LNCaP clone FGC (cell line): ENCODE data around the gene FEM1A.
A peak's percentile ranks its signal among the peaks of the same experiment; 100 is the strongest.
"Not testable (repeated sequence)": the region's sequence is repeated elsewhere in the genome, so short reads cannot be mapped to it uniquely, and the experiment has no call there.

Experiments
- DNase-seq: peaks from one replicate; pipeline ENCODE4 v3.0.0-alpha.2; 2011; ENCODE audit warnings: low read depth
- H3K4me3 ChIP-seq: 2 replicates; pipeline ENCODE4 v1.5.1; 2011; ENCODE audit warnings: mild to moderate bottlenecking, low read depth, low read length, control low read depth
- CTCF ChIP-seq: IDR thresholded peaks from 2 replicates; pipeline ENCODE4 v1.5.1; 2012; ENCODE audit warnings: mild to moderate bottlenecking; ENCODE audit not compliant: control insufficient read depth, insufficient read depth; ENCODE audit errors: extremely low read depth

FEM1A gene

GRCh38 chr19:4816950-4817278 lies 25.4 kb downstream of the FEM1A start:
- no peak for TF ChIP-seq CTCF
- no peak overlapping the region for H3K4me3 ChIP-seq
- DNase-seq = no peak

GRCh38 chr19:4817467-4818277 lies 26.1 kb downstream of the FEM1A start:
- no peak for TF ChIP-seq CTCF
- no peak for DNase-seq
- H3K4me3 ChIP-seq = no peak overlapping the region

- no peak for DNase-seq
- no peak for TF ChIP-seq CTCF
- H3K4me3 ChIP-seq = no peak overlapping the region
These were observed 29.7 kb downstream of the FEM1A start for GRCh38 chr19:4821265-4821664.

GRCh38 chr19:4822354-4822753 lies 30.8 kb downstream of the FEM1A start:
- H3K4me3 ChIP-seq, DNase-seq: not testable (repeated sequence)

- no peak overlapping the region for H3K4me3 ChIP-seq
- no peak for TF ChIP-seq CTCF
- no peak for DNase-seq
These were observed 32.0 kb downstream of the FEM1A start for GRCh38 chr19:4823577-4823976.

DNA sequence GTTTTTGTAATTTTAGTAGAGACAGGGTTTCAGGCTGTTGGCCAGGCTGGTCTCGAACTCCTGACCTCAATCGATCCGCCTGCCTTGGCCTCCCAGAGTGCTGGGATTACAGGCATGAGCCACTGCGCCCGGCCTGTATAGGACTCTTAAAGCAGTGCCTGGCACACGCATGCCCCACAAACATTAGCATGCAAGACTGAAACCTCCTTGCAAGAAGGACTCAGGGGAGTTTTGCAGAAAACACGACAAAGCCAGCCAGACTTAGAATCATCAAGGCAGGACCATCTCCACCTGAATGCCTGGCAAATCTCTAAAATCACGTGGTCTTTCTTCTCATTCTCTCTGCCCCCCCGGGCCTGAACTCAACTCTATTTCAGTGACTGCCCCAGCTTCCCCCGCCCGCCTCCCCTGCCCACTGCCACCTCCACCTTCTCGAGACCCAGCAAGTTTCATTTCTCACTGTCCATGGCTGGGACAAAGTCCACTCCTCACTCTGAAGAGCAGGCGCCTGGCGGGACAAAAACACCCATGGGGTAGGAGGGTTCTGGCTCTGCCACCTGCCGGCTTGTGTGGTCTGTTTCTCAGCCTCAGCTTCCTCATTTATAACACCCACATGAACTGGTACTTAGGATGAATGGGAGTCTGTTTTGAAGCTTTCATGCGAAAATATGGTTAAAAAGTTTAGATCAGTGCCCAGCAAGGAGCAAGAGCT lies 37.6 kb downstream of the FEM1A start:
- no peak for DNase-seq
- TF ChIP-seq CTCF = no peak
- H3K4me3 ChIP-seq = no peak overlapping the region

GRCh38 chr19:4830332-4830731 lies 38.8 kb downstream of the FEM1A start:
- H3K4me3 ChIP-seq = peak overlapping the region; percentile 80
- no peak for TF ChIP-seq CTCF
- DNase-seq = no peak
